Fibroblast of the aortic adventitia (primary cell): ENCODE data around the gene ITIH5. TPM values are rescaled to one million over a fixed set of nuclear protein-coding genes. Genes with fewer than 3 reads are reported as not detected.
"Not testable (repeated sequence)": the region's sequence is repeated elsewhere in the genome, so short reads cannot be mapped to it uniquely, and the experiment has no call there.

Experiments
- DNase-seq: peaks from one replicate; pipeline ENCODE4 v3.0.0-alpha.2; 2010; ENCODE audit warnings: low read depth
- H3K4me3 ChIP-seq: 2 replicates; pipeline ENCODE4 v1.5.1; 2011; ENCODE audit warnings: low read depth, mild to moderate bottlenecking, control low read depth, low read length, moderate library complexity
- total RNA-seq: library from RNA; depleted of rRNA; stranded (reverse); fragments of >200 nt; gene quantifications from 2 replicates; pipeline ENCODE4 v1.2.3, GENCODE V29; 2012; ENCODE audit warnings: low replicate concordance
- TF ChIP-seq, protein P1 (sequence below): IDR thresholded peaks from 2 replicates; pipeline ENCODE4 v1.5.1; 2011; ENCODE audit warnings: mild to moderate bottlenecking, low read length, control low read depth, inconsistent platforms; ENCODE audit not compliant: insufficient read depth

The ITIH5 gene
- total RNA-seq, result 0.09 and 9.6 TPM in 2 replicates

DNA sequence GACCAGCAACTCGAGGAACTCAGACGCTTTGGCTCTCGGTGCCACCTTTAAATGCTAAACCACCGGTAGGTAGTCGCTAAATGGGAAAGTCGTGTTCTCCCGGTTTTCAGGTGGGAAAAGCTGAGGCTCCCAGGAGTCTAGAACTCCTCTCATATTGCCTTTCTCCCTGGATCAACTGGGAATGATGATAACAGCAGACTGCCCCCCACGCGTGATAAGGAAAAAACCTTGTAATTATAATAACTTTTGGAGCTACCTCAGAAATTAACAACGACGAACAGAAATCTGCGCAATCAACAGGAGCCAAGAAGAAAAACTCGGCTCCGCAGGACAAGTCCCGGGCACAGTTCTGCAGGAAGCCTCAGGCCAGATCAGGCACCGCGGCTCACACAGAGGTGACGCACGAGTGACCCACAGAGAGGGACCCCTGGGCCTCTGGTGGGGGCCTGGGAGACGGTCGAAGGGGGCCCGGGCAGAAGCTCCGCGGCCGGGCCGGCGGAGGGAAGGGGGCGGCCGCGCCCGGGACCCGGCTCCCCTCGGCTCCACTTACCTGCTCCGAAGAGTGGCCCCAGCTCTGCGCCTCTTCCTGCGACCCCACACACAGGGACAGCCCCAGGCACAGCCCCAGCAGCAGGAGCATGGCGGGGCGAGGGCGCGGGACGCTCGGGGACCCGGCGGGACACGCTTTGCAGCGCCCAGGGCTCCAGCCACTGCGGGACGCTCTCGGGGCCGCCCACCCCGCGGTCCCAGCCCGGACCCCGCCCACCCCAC lies at the start of gene ITIH5:
ITIH5 (minus strand) TSS at position 714 of the 771 bp plus-strand sequence; CDS start at position 640, 74 bp downstream.
- H3K4me3 ChIP-seq, result no peak within 1 kb of the TSS
- TF ChIP-seq, protein P1, sequence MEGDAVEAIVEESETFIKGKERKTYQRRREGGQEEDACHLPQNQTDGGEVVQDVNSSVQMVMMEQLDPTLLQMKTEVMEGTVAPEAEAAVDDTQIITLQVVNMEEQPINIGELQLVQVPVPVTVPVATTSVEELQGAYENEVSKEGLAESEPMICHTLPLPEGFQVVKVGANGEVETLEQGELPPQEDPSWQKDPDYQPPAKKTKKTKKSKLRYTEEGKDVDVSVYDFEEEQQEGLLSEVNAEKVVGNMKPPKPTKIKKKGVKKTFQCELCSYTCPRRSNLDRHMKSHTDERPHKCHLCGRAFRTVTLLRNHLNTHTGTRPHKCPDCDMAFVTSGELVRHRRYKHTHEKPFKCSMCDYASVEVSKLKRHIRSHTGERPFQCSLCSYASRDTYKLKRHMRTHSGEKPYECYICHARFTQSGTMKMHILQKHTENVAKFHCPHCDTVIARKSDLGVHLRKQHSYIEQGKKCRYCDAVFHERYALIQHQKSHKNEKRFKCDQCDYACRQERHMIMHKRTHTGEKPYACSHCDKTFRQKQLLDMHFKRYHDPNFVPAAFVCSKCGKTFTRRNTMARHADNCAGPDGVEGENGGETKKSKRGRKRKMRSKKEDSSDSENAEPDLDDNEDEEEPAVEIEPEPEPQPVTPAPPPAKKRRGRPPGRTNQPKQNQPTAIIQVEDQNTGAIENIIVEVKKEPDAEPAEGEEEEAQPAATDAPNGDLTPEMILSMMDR, result no peak
- no peak for DNase-seq

DNA sequence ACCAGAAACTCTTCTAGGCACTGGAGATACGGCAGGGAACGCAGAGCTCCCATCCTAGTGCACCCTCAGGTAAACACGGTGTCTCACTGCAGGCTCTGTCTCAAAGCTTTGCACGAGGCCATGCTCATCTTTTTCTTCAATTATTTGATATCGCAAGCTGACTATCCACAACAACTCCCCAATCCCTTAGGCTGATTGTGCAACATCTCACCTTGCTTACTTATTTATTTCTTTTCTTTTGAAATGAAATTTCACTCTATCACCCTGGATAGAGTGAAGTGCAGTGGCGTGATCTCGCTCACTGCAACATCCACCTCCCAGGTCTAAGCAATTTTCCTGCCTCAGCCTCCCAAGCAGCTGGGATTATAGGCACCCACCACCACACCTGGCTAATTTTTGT lies 48.7 kb upstream of the ITIH5 start:
- TF ChIP-seq, protein P1, result no peak
- no peak for DNase-seq
- no peak overlapping the region for H3K4me3 ChIP-seq

DNA sequence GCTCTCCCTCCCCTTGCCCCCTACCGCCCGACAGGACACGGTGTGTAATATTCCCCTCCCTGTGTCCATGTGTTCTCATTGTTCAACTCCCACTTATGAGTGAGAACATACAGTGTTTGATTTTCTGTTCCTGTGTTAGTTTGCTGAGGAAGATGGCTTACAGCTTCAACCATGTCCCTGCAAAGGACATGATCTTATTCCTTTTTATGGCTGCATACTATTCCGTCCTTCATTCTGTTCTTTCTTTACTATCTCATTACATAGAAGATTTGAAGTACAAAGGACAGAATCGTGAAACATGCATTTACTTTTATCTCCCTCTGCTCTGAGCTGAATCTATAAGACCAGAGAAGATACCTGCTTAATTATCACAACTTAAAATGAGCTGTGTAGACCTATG lies 44.3 kb upstream of the ITIH5 start:
- not testable (repeated sequence) for DNase-seq, H3K4me3 ChIP-seq

DNA sequence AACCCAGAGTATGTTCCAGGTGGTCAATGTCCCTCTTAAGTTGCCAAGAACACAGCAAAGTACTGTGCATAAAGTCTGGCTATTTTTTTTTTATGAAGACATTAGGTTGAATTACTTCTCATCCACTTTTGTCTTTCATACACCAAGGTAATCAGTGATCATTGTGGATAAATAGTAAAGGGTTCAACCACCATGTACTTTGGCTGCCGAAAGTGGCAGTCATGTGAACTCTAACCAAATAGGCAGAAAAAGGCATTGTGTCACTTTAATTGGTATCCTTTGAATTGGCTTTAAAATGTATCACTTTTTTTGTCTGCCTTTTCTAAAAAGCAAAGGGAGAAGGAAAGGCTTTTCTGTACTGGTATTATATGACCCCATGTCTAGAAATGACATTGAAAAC lies 43.7 kb upstream of the ITIH5 start:
- TF ChIP-seq, protein P1, result no peak
- no peak overlapping the region for H3K4me3 ChIP-seq
- no peak for DNase-seq

DNA sequence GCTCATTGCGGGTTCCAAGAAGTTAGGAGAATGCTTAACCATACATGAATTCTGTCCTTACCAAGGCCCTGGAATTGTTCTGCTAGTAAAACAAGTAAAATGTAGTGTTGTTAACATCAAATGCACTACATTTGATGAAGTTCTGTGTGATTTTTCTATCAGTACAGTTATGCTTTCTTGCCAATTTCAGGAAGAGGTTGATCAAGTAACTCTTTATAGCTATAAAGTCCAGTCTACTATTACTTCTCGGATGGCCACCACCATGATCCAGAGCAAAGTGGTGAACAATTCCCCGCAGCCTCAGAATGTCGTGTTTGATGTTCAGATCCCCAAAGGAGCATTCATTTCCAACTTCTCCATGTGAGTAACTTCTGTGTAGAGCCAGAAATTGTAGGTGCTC lies 42.1 kb upstream of the ITIH5 start:
- H3K4me3 ChIP-seq, result no peak overlapping the region
- no peak for DNase-seq
- TF ChIP-seq, protein P1, result no peak

DNA sequence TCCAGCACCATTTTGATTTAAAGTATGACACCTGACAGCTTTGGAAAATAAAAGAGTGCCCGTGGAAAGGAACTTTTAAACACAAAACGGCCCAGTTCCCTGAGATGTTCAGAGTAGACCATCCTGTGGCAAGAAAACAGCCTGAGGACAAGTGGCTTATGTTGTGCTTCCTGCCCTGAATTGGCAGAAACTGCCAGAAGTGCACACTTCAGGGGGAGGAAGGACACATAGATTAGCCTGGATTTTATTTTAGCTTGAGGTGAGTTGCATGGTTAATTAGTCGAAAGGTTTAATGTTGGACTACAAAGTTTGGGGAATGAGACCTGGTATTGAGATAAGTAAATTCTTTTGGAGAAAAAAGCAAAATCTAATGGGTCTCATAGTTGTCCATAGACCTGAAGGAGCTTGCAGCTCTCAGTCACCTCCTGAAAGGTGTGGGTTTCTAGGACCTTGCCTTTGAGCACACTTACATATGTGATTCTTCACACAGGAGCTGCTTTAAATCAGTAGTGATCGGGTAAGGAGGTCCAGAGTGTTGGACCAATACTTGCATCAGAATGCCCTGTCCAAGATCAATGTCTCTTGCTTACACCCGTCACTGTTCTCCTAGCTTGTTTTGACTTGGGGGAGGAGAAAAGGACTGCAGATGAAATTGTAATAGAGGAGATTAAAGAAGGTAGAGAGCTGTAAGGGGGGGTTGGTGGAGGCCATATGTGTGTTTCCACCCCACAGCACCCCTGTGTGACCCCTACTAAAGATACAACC lies 41.3 kb upstream of the ITIH5 start:
- DNase-seq, result no peak
- TF ChIP-seq, protein P1, result no peak
- no peak overlapping the region for H3K4me3 ChIP-seq

DNA sequence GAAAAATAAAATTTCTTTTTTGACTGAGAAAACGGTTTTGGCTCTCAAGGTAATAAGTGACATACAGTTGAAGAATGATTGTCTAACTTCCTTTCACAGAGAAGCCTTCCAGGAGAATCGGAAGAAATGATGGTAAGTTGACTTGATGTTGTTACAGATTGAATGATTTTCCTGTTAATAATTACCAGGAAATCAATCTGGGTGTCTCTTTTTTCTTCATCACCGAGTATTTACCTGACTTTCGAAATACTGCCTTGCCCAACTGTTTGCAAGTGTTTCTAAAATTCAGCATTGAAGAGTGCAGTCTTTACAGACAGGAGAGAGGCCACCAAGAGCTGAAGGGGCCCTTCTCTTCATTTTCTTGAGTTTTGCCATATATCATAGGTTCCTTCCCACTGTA lies 40.3 kb upstream of the ITIH5 start:
- no peak for DNase-seq
- no peak overlapping the region for H3K4me3 ChIP-seq
- TF ChIP-seq, protein P1, result no peak
